GM18507 (cell line): ENCODE measurements around the gene BCO1.

Experiments used
- DNase-seq: peaks from one replicate; pipeline ENCODE4 v3.0.0; 2011; ENCODE audit warnings: low read depth; ENCODE audit not compliant: insufficient read length; ENCODE audit errors: extremely low spot score
- FAIRE-seq: peaks from 2 replicates; lab custom pipeline; 2011; peaks lifted over from hg19 to GRCh38; lab: Jason Lieb, UNC

BCO1 gene

DNA sequence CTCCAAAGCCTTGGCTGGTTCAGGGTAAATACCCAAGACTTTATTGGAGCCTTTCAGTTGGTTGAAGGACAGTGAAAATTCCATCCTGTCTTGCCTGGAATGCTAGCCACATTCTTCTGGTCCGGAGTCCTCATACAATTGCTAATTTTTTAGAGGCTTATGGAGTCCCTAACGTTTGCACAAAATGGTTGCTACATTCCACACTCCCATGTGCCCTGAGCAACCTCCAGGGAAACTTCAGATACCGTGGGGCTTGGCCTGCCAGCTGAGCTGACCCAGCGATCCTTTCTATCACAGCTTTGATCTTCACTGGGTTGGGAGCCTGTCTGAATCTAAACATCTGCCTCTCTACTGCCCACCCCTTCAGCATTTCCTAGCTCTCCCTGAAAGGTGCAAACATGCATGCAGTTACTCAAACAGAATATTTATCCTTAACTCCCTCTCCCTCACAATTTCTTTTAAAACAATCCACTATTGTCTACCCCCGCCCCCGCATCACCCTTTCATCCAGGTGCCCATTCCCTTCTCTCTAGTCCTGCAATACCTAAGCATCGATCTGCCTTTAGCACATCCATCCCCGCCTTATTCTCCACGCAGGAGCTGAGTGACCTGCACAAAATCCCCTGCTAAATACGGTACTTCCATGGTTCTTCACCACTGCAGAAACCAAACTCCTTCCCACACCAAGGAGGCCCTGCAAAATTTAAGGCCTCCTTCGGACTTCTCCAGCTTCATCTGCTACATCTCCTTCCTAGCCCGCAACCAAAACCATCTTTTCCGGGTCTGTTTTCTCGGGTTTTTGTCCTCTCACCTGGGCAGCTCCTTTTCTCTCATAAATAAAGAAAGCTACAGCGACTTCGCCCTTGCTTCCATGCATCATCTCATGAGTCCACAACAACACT is 75.5 kb downstream of the BCO1 start:
- no peak for FAIRE-seq
- no peak for DNase-seq

GRCh38 chr16:81314603-81315270 is 76.2 kb downstream of the BCO1 start, which contains the start of gene GAN:
Gene GAN (plus strand): TSS chr16:81314962. CDS start chr16:81315114, 152 bp downstream.
- FAIRE-seq (peak; percentile 94), DNase-seq (peak; percentile 92)

DNA sequence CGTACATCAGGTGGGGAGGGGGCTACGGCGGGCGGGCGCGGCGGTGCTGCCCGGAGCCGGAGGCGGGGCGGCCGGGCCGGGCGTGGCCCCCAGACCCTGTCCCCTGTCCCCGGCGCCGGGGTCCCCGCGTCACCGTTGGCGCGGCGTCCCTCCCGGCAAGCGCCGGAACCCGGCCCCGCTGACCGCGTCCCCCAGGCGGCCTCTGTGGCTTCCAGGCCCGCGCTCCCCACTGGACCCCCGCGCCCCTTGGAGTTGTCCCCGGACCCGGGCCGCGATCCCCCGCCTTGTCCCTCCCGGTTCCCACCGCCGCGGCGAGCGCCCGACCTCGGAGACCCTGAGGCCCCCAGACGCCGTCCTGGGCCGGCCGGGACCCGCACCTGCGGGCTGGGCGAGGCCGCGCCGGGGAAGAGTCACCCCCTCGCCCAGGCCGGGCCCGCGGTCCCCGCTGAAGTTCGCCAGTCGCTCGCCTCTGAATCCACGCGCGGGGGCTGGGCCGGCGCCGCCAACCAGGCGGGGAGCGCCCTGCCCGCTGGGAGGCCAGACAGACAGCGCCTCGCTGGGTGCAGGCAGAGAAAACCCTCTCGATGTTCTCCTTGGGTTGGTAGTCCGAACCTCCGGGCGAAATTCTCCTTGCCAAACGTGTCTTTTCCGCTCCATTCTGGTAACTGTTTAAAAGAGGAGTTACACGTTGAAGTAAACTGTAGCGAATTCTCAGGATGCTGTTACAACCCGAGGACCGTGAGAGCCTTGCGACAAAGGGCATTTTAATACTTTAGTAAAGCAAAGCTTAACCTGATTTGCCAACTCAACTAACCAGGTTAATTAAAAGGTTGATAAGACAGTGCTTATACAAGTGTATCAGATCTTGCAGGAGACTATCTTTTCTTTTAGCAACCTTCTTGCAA is 77.0 kb downstream of the BCO1 start:
- DNase-seq (no peak), FAIRE-seq (no peak)

DNA sequence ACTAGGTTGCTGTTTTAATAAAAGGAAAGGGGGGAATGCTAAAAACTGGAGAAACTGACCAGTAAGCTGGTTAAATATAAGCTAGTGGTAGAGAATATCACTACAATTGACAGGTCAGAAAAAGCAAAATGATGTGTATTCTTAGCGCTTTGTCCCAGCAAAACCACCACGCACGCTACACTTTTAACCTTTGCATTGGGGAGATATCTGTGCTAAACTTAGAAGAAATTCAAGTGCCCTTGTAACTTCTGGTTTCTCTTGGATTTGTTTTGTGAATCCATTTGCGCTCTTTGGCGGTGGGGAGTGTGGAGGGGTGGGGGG is 77.6 kb downstream of the BCO1 start:
- no peak for DNase-seq
- FAIRE-seq, result no peak

GRCh38 chr16:81318711-81319110 is 80.2 kb downstream of the BCO1 start:
- no peak for DNase-seq
- FAIRE-seq, result no peak

GRCh38 chr16:81319221-81319912 is 80.9 kb downstream of the BCO1 start:
- no peak for DNase-seq
- no peak for FAIRE-seq

DNA sequence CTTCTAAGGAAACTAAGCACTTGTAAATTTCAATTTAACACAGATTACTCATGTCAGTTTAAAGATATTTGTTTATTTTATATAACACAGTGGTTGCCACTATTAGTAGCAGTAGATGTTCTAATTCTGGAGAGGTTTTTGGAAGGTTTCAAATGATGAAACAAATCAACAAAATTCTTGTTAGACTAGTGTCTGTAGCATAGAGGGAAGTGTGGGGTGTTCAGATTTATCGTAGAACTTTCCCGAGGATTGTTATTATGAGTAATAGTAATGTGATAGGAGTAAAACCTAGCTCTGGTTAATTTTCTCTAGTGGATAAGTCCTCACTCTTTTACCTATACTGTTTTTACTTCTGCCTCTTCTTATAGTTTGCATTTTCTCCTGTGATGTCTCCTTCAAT is 82.5 kb downstream of the BCO1 start:
- FAIRE-seq (no peak), DNase-seq (no peak)

GRCh38 chr16:81321536-81321935 is 83.0 kb downstream of the BCO1 start:
- DNase-seq (no peak), FAIRE-seq (no peak)

GRCh38 chr16:81324808-81325207 is 86.3 kb downstream of the BCO1 start:
- DNase-seq (no peak), FAIRE-seq (no peak)

DNA sequence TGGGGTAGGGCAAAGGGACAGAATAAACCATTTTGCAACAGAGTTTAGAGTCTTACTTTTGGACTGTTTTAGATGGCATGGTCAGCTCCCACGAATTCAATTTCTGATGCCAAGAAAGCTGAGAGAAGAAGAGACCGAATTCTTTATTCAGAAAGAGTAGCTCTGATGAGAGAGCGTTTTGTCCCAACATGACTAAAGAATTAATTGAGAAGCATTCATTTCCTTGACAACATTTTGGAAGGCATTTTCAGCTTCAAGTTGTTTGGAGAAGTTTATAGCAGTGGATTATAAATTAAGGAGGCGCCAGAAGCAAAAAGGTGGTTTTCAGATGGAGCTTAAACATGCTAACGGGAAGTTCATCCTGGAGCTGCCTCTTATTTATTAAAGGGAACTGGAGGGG is 88.5 kb downstream of the BCO1 start:
- FAIRE-seq (no peak), DNase-seq (no peak)

GRCh38 chr16:81327447-81328196 is 89.1 kb downstream of the BCO1 start:
- FAIRE-seq (no peak), DNase-seq (no peak)

- FAIRE-seq (no peak), DNase-seq (no peak)
Measured at GRCh38 chr16:81329947-81330346, 91.5 kb downstream of the BCO1 start.

- FAIRE-seq (no peak), DNase-seq (no peak)
Measured at GRCh38 chr16:81333356-81333755, 94.9 kb downstream of the BCO1 start.

DNA sequence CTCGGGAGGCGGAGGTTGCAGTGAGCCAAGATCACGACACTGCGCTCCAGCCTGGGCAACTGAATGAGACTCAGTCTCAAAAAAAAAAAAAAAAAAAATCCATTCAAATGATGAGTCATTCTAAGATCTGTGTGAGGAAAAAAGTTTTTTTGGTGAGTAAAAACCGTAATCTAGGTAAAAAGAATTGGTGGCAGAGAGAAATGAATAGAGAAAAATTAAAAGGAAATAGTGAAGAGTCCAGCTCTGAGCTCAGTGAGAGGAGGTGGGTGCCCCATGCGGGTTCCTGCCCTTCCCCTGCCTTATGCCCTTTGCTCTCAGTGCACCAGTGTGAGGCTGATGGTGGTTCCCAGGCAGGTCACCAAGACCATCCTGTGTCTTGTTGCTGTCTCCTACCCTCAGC is 97.2 kb downstream of the BCO1 start:
- FAIRE-seq (no peak), DNase-seq (no peak)

- FAIRE-seq (no peak), DNase-seq (no peak)
Measured at GRCh38 chr16:81337097-81337496, 98.6 kb downstream of the BCO1 start.
